HepG2 (cell line): ENCODE measurements around the gene CES2. TPM values are rescaled to one million over a fixed set of nuclear protein-coding genes. Genes with fewer than 3 reads are reported as not detected.

Source experiments
- ASH2L ChIP-seq: fragments of 300-600, 200-600 bp; sonication (generic); IDR thresholded peaks from 2 replicates; pipeline ENCODE4 v1.7.0; 2017; ENCODE audit warnings: low read depth, mild to moderate bottlenecking, moderate library complexity, mixed read lengths, low read length; ENCODE audit not compliant: insufficient read length
- BRCA1 ChIP-seq: sonication (generic); formaldehyde crosslinking; IDR thresholded peaks from 2 replicates; pipeline ENCODE4 v1.4.0; 2020; ENCODE audit warnings: missing genetic modification reagents
- FOXM1 ChIP-seq: sonication (generic); formaldehyde crosslinking; IDR thresholded peaks from 2 replicates; pipeline ENCODE4 v1.5.0; 2020; ENCODE audit warnings: missing genetic modification reagents
- GPBP1L1 ChIP-seq: sonication (generic); formaldehyde crosslinking; IDR thresholded peaks from 2 replicates; pipeline ENCODE4 v1.5.0; 2020; ENCODE audit warnings: mild to moderate bottlenecking, missing genetic modification reagents
- HDAC1 ChIP-seq: sonication (generic); formaldehyde crosslinking; IDR thresholded peaks from 2 replicates; pipeline ENCODE4 v1.5.1; 2020; ENCODE audit warnings: mild to moderate bottlenecking, missing genetic modification reagents
- HIC2 ChIP-seq: sonication (generic); formaldehyde crosslinking; IDR thresholded peaks from 2 replicates; pipeline ENCODE4 v1.9.0; 2022; ENCODE audit warnings: low read depth, missing genetic modification reagents
- HOXD1 ChIP-seq: sonication (generic); formaldehyde crosslinking; IDR thresholded peaks from 2 replicates; pipeline ENCODE4 v1.5.0; 2020; ENCODE audit warnings: missing genetic modification reagents
- KAT7 ChIP-seq: IDR thresholded peaks from 2 replicates; pipeline ENCODE4 v1.6.1; 2018; ENCODE audit warnings: borderline replicate concordance, missing compliant biosample characterization
- NBN ChIP-seq: fragments of 450-650 bp; conservative IDR thresholded peaks from 2 replicates; pipeline ENCODE4 v1.6.1; 2017
- NFATC3 ChIP-seq: sonication (generic); formaldehyde crosslinking; IDR thresholded peaks from 2 replicates; pipeline ENCODE4 v1.5.1; 2020; ENCODE audit warnings: mild to moderate bottlenecking, missing genetic modification reagents
- ZBTB42 ChIP-seq: sonication (generic); formaldehyde crosslinking; IDR thresholded peaks from 2 replicates; pipeline ENCODE4 v1.5.0; 2020; ENCODE audit warnings: mild to moderate bottlenecking, missing genetic modification reagents
- ZBTB49 ChIP-seq: sonication (generic); formaldehyde crosslinking; IDR thresholded peaks from 2 replicates; pipeline ENCODE4 v1.4.0; 2020; ENCODE audit warnings: missing genetic modification reagents, borderline replicate concordance
- ZKSCAN8 ChIP-seq: IDR thresholded peaks from 2 replicates; pipeline ENCODE4 v1.6.1; 2016; ENCODE audit warnings: borderline replicate concordance, missing genetic modification reagents, missing compliant biosample characterization
- ZNF121 ChIP-seq: sonication (generic); formaldehyde crosslinking; IDR thresholded peaks from 2 replicates; pipeline ENCODE4 v1.5.0; 2020; ENCODE audit warnings: mild to moderate bottlenecking, missing genetic modification reagents
- ZNF20 ChIP-seq: sonication (generic); formaldehyde crosslinking; IDR thresholded peaks from 2 replicates; pipeline ENCODE4 v1.4.0; 2020; ENCODE audit warnings: mild to moderate bottlenecking, moderate library complexity, missing genetic modification reagents
- ZNF224 ChIP-seq: sonication (generic); formaldehyde crosslinking; IDR thresholded peaks from 2 replicates; pipeline ENCODE4 v1.5.0; 2020; ENCODE audit warnings: mild to moderate bottlenecking, missing genetic modification reagents
- ZNF576 ChIP-seq: sonication (generic); formaldehyde crosslinking; IDR thresholded peaks from 2 replicates; pipeline ENCODE4 v1.4.0; 2020; ENCODE audit warnings: mild to moderate bottlenecking, missing genetic modification reagents
- ZNF75D ChIP-seq: sonication (generic); formaldehyde crosslinking; IDR thresholded peaks from 2 replicates; pipeline ENCODE4 v1.8.1; 2023; ENCODE audit warnings: missing genetic modification reagents, mild to moderate bottlenecking, borderline replicate concordance
- ZNF83 ChIP-seq: sonication (generic); formaldehyde crosslinking; IDR thresholded peaks from 2 replicates; pipeline ENCODE4 v1.4.0; 2020; ENCODE audit warnings: missing genetic modification reagents, mild to moderate bottlenecking, borderline replicate concordance
- ZXDC ChIP-seq: sonication (generic); formaldehyde crosslinking; IDR thresholded peaks from 2 replicates; pipeline ENCODE4 v1.5.0; 2020; ENCODE audit warnings: mild to moderate bottlenecking, missing genetic modification reagents
- polyA plus RNA-seq, 8 experiments: library from polyadenylated mRNA; depleted of rRNA in 3 of 8; stranded (reverse) in 7 of 8; unstranded in 1 of 8; fragments of >200 nt; fragmentation: Illumina TruSeq in 4 of 8; extraction: Trizol in 4 of 8; gene quantifications; 2 replicates each; pipeline versions ENCODE4 v1.2.1 to v1.2.3, GENCODE V29; 2011 to 2016; ENCODE audit warnings: low read depth in 4 of 8, missing spikeins in 1 of 8, mixed read lengths in 1 of 8; ENCODE audit not compliant: insufficient read depth in 1 of 8
- total RNA-seq, 5 experiments: library from RNA; depleted of rRNA; stranded (reverse); fragments of >200 nt; fragmentation: Illumina TruSeq; extraction: Trizol; gene quantifications; 2 replicates each; pipeline ENCODE4 v1.2.3, GENCODE V29; 2016; ENCODE audit warnings: low read depth in 1 of 5

CES2 gene
- total and polyA plus RNA-seq, 2 of the 13 experiments (the other 11 are each of a cell fraction or from before 2014, with no cell fraction given): 50.6 to 63.8 TPM

GRCh38 chr16:66904846-66905632, 30.3 kb upstream of the CES2 start (continued):
- TF ChIP-seq ZBTB49 (CRISPR knock-in tag) (no peak), NBN (no peak), ZNF121 (CRISPR knock-in tag) (peak; percentile 69; the same call in 1 of the 2 replicates), ZNF20 (CRISPR knock-in tag) (no peak), ZNF224 (CRISPR knock-in tag) (peak; percentile 68; the same call in 1 of the 2 replicates), BRCA1 (CRISPR knock-in tag) (no peak), ZBTB42 (CRISPR knock-in tag) (0 out of 2 replicates have a peak, but pooled peaks have one; percentile 51), NFATC3 (CRISPR knock-in tag) (no peak), KAT7 (CRISPR knock-in tag) (no peak), ZXDC (CRISPR knock-in tag) (0 out of 2 replicates have a peak, but pooled peaks have one; percentile 40), ZNF83 (no peak), FOXM1 (CRISPR knock-in tag) (no peak), HOXD1 (CRISPR knock-in tag) (peak; percentile 58), ZNF576 (CRISPR knock-in tag) (no peak), GPBP1L1 (CRISPR knock-in tag) (no peak), HDAC1 (CRISPR knock-in tag) (peak; percentile 74; the same call in 1 of the 2 replicates), ZNF75D (CRISPR knock-in tag) (no peak), HIC2 (no peak), ASH2L (no peak), ZKSCAN8 (peak; percentile 71; the same call in 1 of the 2 replicates)
